GF-D8 (cell line): ENCODE results near the gene NME9.
"Not testable (repeated sequence)": the region's sequence is repeated elsewhere in the genome, so short reads cannot be mapped to it uniquely, and the experiment has no call there.

Source experiments
- DNase-seq: peaks from one replicate; lab custom pipeline; 2025; lab: John Stamatoyannopoulos, UW

NME9 gene

GRCh38 chr3:138329127-138329983 lies at the start of gene NME9:
NME9 (minus strand) TSS chr3:138329851; CDS start chr3:138329335, 516 bp downstream.
- DNase-seq: no peak

- no peak for DNase-seq
These were observed 49.3 kb upstream of the NME9 start for GRCh38 chr3:138378990-138379389.

- no peak for DNase-seq
These were observed 48.7 kb upstream of the NME9 start for GRCh38 chr3:138378331-138378730.

GRCh38 chr3:138377804-138378203 lies 48.2 kb upstream of the NME9 start:
- DNase-seq: no peak

- DNase-seq: not testable (repeated sequence)
These were observed 47.6 kb upstream of the NME9 start for GRCh38 chr3:138377212-138377611.

- DNase-seq: no peak
These were observed 47.0 kb upstream of the NME9 start for GRCh38 chr3:138376663-138377062.

GRCh38 chr3:138375447-138375846 lies 45.8 kb upstream of the NME9 start:
- DNase-seq: no peak

GRCh38 chr3:138374573-138375134 lies 45.0 kb upstream of the NME9 start:
- DNase-seq: no peak

GRCh38 chr3:138373736-138374094 lies 44.1 kb upstream of the NME9 start:
- no peak for DNase-seq

- DNase-seq: no peak
These were observed 43.6 kb upstream of the NME9 start for GRCh38 chr3:138373087-138373735.

GRCh38 chr3:138371070-138371965 lies 41.7 kb upstream of the NME9 start:
- no peak for DNase-seq

GRCh38 chr3:138370321-138370720 lies 40.7 kb upstream of the NME9 start:
- DNase-seq: no peak

GRCh38 chr3:138369151-138369900 lies 39.7 kb upstream of the NME9 start:
- DNase-seq: no peak

GRCh38 chr3:138367911-138368310 lies 38.3 kb upstream of the NME9 start:
- DNase-seq: no peak

GRCh38 chr3:138367326-138367850 lies 37.7 kb upstream of the NME9 start:
- no peak for DNase-seq

GRCh38 chr3:138366006-138366759 lies 36.5 kb upstream of the NME9 start:
- no peak for DNase-seq

GRCh38 chr3:138365253-138365555 lies 35.6 kb upstream of the NME9 start:
- no peak for DNase-seq

- DNase-seq: no peak
These were observed 35.0 kb upstream of the NME9 start for GRCh38 chr3:138364356-138365252.

- DNase-seq: no peak
These were observed 33.7 kb upstream of the NME9 start for GRCh38 chr3:138363322-138363721.

GRCh38 chr3:138362538-138362937 lies 32.9 kb upstream of the NME9 start:
- DNase-seq: no peak
